ENCODE results near the gene ERP44.

DNA sequence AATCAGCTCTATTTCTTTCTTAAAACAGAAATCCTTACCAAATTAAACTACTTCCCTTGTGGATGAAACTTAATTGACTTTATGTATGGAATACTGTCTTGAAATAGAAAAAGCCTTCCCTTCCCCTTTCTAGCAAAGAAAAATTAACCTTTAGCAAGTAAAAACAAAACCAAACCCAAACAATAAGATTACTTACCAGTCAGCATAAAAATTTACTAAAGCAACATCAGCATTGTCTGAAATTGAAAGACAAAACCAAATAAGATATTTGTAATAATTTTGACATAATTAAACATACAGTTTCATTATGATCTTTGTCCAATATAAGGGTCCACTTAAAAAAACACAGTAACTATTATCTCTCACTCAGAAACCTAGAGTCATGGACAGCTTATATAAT is 41.2 kb downstream of the ERP44 start:
- TF ChIP-seq TCF7L2 (IDR thresholded peaks at IDR 0.05; ENCODE audit: borderline replicate concordance, extremely low read depth, insufficient read depth, insufficient read length) (no peak), EZH2 (IDR thresholded peaks at IDR 0.05) (no peak), POLR2A (IDR thresholded peaks at IDR 0.05; ENCODE audit: borderline replicate concordance, extremely low read depth, insufficient read depth, insufficient read length) (no peak), EGR1 (IDR thresholded peaks at IDR 0.05; ENCODE audit: low read depth) (no peak), CBX3 (IDR thresholded peaks at IDR 0.05; ENCODE audit: low read depth) (no peak), RAD21 (IDR thresholded peaks at IDR 0.05; ENCODE audit: low read depth) (no peak), JUND (IDR thresholded peaks at IDR 0.05) (no peak), ZNF274 (IDR thresholded peaks at IDR 0.05; ENCODE audit: low read depth, low read length) (no peak), ELF1 (IDR thresholded peaks at IDR 0.05; ENCODE audit: borderline replicate concordance, low read depth) (no peak), POLR2AphosphoS5 (IDR thresholded peaks at IDR 0.05; ENCODE audit: low read depth, low read length) (no peak)
- TF ChIP-seq, protein P1, sequence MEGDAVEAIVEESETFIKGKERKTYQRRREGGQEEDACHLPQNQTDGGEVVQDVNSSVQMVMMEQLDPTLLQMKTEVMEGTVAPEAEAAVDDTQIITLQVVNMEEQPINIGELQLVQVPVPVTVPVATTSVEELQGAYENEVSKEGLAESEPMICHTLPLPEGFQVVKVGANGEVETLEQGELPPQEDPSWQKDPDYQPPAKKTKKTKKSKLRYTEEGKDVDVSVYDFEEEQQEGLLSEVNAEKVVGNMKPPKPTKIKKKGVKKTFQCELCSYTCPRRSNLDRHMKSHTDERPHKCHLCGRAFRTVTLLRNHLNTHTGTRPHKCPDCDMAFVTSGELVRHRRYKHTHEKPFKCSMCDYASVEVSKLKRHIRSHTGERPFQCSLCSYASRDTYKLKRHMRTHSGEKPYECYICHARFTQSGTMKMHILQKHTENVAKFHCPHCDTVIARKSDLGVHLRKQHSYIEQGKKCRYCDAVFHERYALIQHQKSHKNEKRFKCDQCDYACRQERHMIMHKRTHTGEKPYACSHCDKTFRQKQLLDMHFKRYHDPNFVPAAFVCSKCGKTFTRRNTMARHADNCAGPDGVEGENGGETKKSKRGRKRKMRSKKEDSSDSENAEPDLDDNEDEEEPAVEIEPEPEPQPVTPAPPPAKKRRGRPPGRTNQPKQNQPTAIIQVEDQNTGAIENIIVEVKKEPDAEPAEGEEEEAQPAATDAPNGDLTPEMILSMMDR (IDR thresholded peaks at IDR 0.05 in 2 of 3, conservative IDR thresholded peaks at IDR 0.05 in 1 of 3; ENCODE audit: borderline replicate concordance in 1 of 3, insufficient read depth in 1 of 3, low read depth in 2 of 3, low read length in 2 of 3): no peak

Measured in HCT116 (cell line).